H9 (cell line): Measurements from ENCODE around the gene SEMG2. TPM values are rescaled to one million over a fixed set of nuclear protein-coding genes. Genes with fewer than 3 reads are reported as not detected.

ENCODE experiments used
- DNase-seq: peaks from one replicate; pipeline ENCODE4 v3.0.0-alpha.2; 2017
- H2AFZ ChIP-seq: one replicate; pipeline ENCODE4 v1.6.1; 2013; ENCODE audit warnings: mild to moderate bottlenecking, low read length, control low read depth, moderate library complexity
- H2AK5ac ChIP-seq: 2 replicates; pipeline ENCODE4 v1.6.1; 2013; ENCODE audit warnings: low read length, control low read depth, mixed read lengths; ENCODE audit not compliant: insufficient read length
- H2BK120ac ChIP-seq: one replicate; pipeline ENCODE4 v1.6.1; 2013; ENCODE audit warnings: low read depth, mild to moderate bottlenecking, low read length, control low read depth, inconsistent platforms; ENCODE audit not compliant: poor library complexity, severe bottlenecking
- H2BK12ac ChIP-seq: 2 replicates; pipeline ENCODE4 v1.6.1; 2013; ENCODE audit warnings: low read length, control low read depth, mixed read lengths, low read depth; ENCODE audit not compliant: insufficient read length
- H2BK15ac ChIP-seq: 2 replicates; pipeline ENCODE4 v1.6.1; 2013; ENCODE audit warnings: low read depth, low read length, control low read depth
- H2BK20ac ChIP-seq: one replicate; pipeline ENCODE4 v1.6.1; 2013; ENCODE audit warnings: low read depth, mild to moderate bottlenecking, low read length, control low read depth, inconsistent platforms; ENCODE audit not compliant: poor library complexity, severe bottlenecking
- H2BK5ac ChIP-seq: 2 replicates; pipeline ENCODE4 v1.6.1; 2013; ENCODE audit warnings: low read length, control low read depth, mixed read lengths; ENCODE audit not compliant: insufficient read length
- H3K14ac ChIP-seq: 2 replicates; pipeline ENCODE4 v1.6.1; 2013; ENCODE audit warnings: low read length, control low read depth; ENCODE audit not compliant: insufficient read depth
- H3K18ac ChIP-seq: 2 replicates; pipeline ENCODE4 v1.6.1; 2013; ENCODE audit warnings: low read depth, mild to moderate bottlenecking, mixed read lengths, low read length, control low read depth; ENCODE audit not compliant: insufficient read length
- H3K23ac ChIP-seq: 2 replicates; pipeline ENCODE4 v1.6.1; 2013; ENCODE audit warnings: low read length, control low read depth, mixed read lengths, low read depth; ENCODE audit not compliant: insufficient read length
- H3K23me2 ChIP-seq: 2 replicates; pipeline ENCODE4 v1.6.1; 2013; ENCODE audit warnings: low read depth, mild to moderate bottlenecking, mixed read lengths, low read length, control low read depth; ENCODE audit not compliant: insufficient read length, poor library complexity, severe bottlenecking
- H3K27ac ChIP-seq: 2 replicates; pipeline ENCODE4 v1.5.1; 2013; ENCODE audit warnings: low read length, control low read depth, mixed read lengths, low read depth; ENCODE audit not compliant: insufficient read length
- H3K27me3 ChIP-seq: 2 replicates; pipeline ENCODE4 v1.6.1; 2013; ENCODE audit warnings: low read length, control low read depth, inconsistent platforms; ENCODE audit not compliant: insufficient read depth
- H3K4ac ChIP-seq: 2 replicates; pipeline ENCODE4 v1.6.1; 2013; ENCODE audit warnings: low read depth, mild to moderate bottlenecking, control low read depth, inconsistent platforms, low read length, moderate library complexity
- H3K4me1 ChIP-seq: 2 replicates; pipeline ENCODE4 v1.6.1; 2013; ENCODE audit warnings: low read length, control low read depth, inconsistent platforms; ENCODE audit not compliant: insufficient read depth
- H3K4me2 ChIP-seq: 2 replicates; pipeline ENCODE4 v1.6.1; 2013; ENCODE audit warnings: low read length, control low read depth, mixed read lengths; ENCODE audit not compliant: insufficient read length, insufficient read depth
- H3K56ac ChIP-seq: 2 replicates; pipeline ENCODE4 v1.6.1; 2013; ENCODE audit warnings: low read depth, mild to moderate bottlenecking, mixed read lengths, low read length, control low read depth; ENCODE audit not compliant: insufficient read length
- H3K79me1 ChIP-seq: 2 replicates; pipeline ENCODE4 v1.6.1; 2013; ENCODE audit warnings: low read depth, mild to moderate bottlenecking, moderate library complexity, low read length, control low read depth, inconsistent platforms; ENCODE audit not compliant: insufficient read depth, poor library complexity, severe bottlenecking
- H3K79me2 ChIP-seq: 2 replicates; pipeline ENCODE4 v1.6.1; 2013; ENCODE audit warnings: low read length, control low read depth, inconsistent platforms; ENCODE audit not compliant: insufficient read depth
- H3K9ac ChIP-seq: 2 replicates; pipeline ENCODE4 v1.6.1; 2013; ENCODE audit warnings: low read length, control low read depth, mixed read lengths; ENCODE audit not compliant: insufficient read length; ENCODE audit errors: extremely low read depth
- H3K9me3 ChIP-seq: one replicate; pipeline ENCODE4 v1.6.1; 2013; ENCODE audit warnings: low read depth, low read length, inconsistent platforms; ENCODE audit not compliant: control insufficient read depth
- H3T11ph ChIP-seq: one replicate; pipeline ENCODE4 v1.6.1; 2013; ENCODE audit warnings: mild to moderate bottlenecking, low read length, control low read depth, inconsistent platforms
- H4K20me1 ChIP-seq: one replicate; pipeline ENCODE4 v1.6.1; 2013; ENCODE audit not compliant: control insufficient read depth, insufficient read length, insufficient read depth
- H4K5ac ChIP-seq: 2 replicates; pipeline ENCODE4 v1.6.1; 2013; ENCODE audit warnings: low read depth, mild to moderate bottlenecking, mixed read lengths, low read length, control low read depth; ENCODE audit not compliant: insufficient read length
- H4K8ac ChIP-seq: replicated peaks from 2 replicates; pipeline ENCODE4 v1.6.1; 2013; ENCODE audit warnings: low read length, control low read depth, mixed read lengths, low read depth; ENCODE audit not compliant: insufficient read length
- H4K91ac ChIP-seq: 2 replicates; pipeline ENCODE4 v1.6.1; 2013; ENCODE audit warnings: low read depth, mild to moderate bottlenecking, moderate library complexity, mixed read lengths, low read length, control low read depth; ENCODE audit not compliant: insufficient read length
- H3K27ac Mint-ChIP-seq, 3 experiments: 2 replicates in 2 of 3; 3 replicates in 1 of 3; pipeline ENCODE4 v1.8.0; 2020 to 2021; ENCODE audit warnings: mixed read lengths in 3 of 3, mild to moderate bottlenecking in 1 of 3, moderate library complexity in 1 of 3
- H3K27me3 Mint-ChIP-seq: 2 replicates; pipeline ENCODE4 v1.8.0; 2021; ENCODE audit warnings: low read depth, mild to moderate bottlenecking, moderate library complexity, mixed read lengths
- H3K36me3 Mint-ChIP-seq, 3 experiments: 2 replicates in 2 of 3; 3 replicates in 1 of 3; pipeline ENCODE4 v1.8.0; 2020 to 2021; ENCODE audit warnings: low read depth in 3 of 3, mixed read lengths in 3 of 3; ENCODE audit not compliant: insufficient read depth in 1 of 3
- H3K4me1 Mint-ChIP-seq, 2 experiments: 2 replicates each; pipeline ENCODE4 v1.8.0; 2020; ENCODE audit warnings: mixed read lengths in 2 of 2
- H3K4me3 Mint-ChIP-seq, 2 experiments: 2 replicates in 1 of 2; 3 replicates in 1 of 2; pipeline ENCODE4 v1.8.0; 2020 to 2021; ENCODE audit warnings: mild to moderate bottlenecking in 2 of 2, mixed read lengths in 2 of 2, moderate library complexity in 1 of 2
- H3K9me3 Mint-ChIP-seq, 2 experiments: 2 replicates in 1 of 2; 3 replicates in 1 of 2; pipeline ENCODE4 v1.8.0; 2020; ENCODE audit warnings: mild to moderate bottlenecking in 2 of 2, mixed read lengths in 2 of 2, moderate library complexity in 1 of 2
- total RNA-seq: library from RNA; stranded (reverse); gene quantifications from 2 replicates; pipeline ENCODE4 v1.2.1, GENCODE V29; 2021
- TF ChIP-seq, protein P1 (sequence below): fragments of 200-600 bp; sonication (generic); conservative IDR thresholded peaks from 3 replicates; pipeline ENCODE4 v1.8.0; 2021; ENCODE audit warnings: antibody characterized with exemption, mild to moderate bottlenecking

The SEMG2 gene
- total RNA-seq, 1 experiment from 2014 or later, result not detected

DNA sequence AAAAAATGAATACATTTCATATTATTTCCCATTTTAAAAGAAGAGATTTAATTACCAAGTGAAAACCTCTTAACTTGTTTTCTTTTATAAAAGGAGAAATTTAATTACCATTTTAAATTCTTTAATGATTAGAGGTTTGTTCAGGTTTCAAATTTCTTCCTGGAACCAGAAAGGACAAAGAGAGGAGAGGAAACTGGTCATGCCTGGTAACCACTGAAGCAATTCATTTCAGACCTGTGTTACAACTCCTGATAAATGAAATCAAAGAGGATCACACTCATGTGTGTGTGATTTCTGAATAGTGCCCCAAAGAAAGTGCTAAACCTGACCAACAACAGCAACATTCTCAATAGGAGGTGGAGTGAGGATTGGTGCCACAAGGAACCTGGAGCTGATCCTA is 45.8 kb downstream of the SEMG2 start:
- no peak overlapping the region for H2BK5ac ChIP-seq
- Mint-ChIP-seq H3K4me3 (no peak overlapping the region), H3K27ac (no peak overlapping the region), H3K36me3 (no peaks in the 10 kb centered on the region), H3K4me1 (peaks cover 9 to 12% of the 10 kb centered on the region in 2 experiments), H3K27me3 (peaks cover 11% of the 10 kb centered on the region), H3K9me3 (no peaks in the 10 kb centered on the region)
- no peak overlapping the region for H2BK15ac ChIP-seq
- H3K79me1 ChIP-seq, result no peaks in the 10 kb centered on the region
- no peaks in the 10 kb centered on the region for H3K27me3 ChIP-seq
- H3K9me3 ChIP-seq, result no peaks in the 10 kb centered on the region
- H3K56ac ChIP-seq, result no peak overlapping the region
- no peak overlapping the region for H2BK12ac ChIP-seq
- TF ChIP-seq, protein P1, sequence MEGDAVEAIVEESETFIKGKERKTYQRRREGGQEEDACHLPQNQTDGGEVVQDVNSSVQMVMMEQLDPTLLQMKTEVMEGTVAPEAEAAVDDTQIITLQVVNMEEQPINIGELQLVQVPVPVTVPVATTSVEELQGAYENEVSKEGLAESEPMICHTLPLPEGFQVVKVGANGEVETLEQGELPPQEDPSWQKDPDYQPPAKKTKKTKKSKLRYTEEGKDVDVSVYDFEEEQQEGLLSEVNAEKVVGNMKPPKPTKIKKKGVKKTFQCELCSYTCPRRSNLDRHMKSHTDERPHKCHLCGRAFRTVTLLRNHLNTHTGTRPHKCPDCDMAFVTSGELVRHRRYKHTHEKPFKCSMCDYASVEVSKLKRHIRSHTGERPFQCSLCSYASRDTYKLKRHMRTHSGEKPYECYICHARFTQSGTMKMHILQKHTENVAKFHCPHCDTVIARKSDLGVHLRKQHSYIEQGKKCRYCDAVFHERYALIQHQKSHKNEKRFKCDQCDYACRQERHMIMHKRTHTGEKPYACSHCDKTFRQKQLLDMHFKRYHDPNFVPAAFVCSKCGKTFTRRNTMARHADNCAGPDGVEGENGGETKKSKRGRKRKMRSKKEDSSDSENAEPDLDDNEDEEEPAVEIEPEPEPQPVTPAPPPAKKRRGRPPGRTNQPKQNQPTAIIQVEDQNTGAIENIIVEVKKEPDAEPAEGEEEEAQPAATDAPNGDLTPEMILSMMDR, result no peak
- H3K14ac ChIP-seq, result no peak overlapping the region
- H4K91ac ChIP-seq, result no peak overlapping the region
- no peaks in the 10 kb centered on the region for H4K20me1 ChIP-seq
- H3K23ac ChIP-seq, result no peak overlapping the region
- no peak overlapping the region for H2BK20ac ChIP-seq
- H3K18ac ChIP-seq, result no peak overlapping the region
- H2AFZ ChIP-seq, result no peak overlapping the region
- H3K27ac ChIP-seq, result no peak overlapping the region
- no peaks in the 10 kb centered on the region for H3K23me2 ChIP-seq
- H3K79me2 ChIP-seq, result no peaks in the 10 kb centered on the region
- H4K8ac ChIP-seq, result no peak overlapping the region
- no peak overlapping the region for H2AK5ac ChIP-seq
- H3T11ph ChIP-seq, result no peak overlapping the region
- no peak overlapping the region for H4K5ac ChIP-seq
- H2BK120ac ChIP-seq, result no peak overlapping the region
- DNase-seq, result no peak
- no peak overlapping the region for H3K9ac ChIP-seq
- no peak overlapping the region for H3K4ac ChIP-seq
- no peak overlapping the region for H3K4me2 ChIP-seq
- no peaks in the 10 kb centered on the region for H3K4me1 ChIP-seq
